ENCODE data around the gene GHRHR.

DNA sequence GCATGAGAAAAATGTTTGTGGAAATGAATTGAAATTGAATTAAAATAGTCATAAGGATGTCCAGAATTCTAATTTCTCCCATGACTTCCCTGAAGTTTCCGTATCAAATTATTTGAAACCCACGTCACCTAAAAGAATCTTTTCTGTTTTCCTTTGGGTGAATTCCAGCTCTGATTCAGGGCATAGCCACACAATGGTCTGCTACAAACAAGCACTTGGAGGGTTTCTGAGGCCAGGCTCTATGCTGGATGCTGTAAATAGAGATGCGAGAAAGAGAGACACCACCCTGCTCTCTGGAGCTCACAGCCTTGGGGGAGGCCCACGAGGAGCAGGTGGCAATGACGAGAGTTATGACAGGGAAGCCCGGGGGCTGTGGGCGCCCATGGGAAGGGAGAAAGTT lies 33.6 kb downstream of the GHRHR start:
- TF ChIP-seq, protein P1, sequence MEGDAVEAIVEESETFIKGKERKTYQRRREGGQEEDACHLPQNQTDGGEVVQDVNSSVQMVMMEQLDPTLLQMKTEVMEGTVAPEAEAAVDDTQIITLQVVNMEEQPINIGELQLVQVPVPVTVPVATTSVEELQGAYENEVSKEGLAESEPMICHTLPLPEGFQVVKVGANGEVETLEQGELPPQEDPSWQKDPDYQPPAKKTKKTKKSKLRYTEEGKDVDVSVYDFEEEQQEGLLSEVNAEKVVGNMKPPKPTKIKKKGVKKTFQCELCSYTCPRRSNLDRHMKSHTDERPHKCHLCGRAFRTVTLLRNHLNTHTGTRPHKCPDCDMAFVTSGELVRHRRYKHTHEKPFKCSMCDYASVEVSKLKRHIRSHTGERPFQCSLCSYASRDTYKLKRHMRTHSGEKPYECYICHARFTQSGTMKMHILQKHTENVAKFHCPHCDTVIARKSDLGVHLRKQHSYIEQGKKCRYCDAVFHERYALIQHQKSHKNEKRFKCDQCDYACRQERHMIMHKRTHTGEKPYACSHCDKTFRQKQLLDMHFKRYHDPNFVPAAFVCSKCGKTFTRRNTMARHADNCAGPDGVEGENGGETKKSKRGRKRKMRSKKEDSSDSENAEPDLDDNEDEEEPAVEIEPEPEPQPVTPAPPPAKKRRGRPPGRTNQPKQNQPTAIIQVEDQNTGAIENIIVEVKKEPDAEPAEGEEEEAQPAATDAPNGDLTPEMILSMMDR (IDR thresholded peaks at IDR 0.05), result no peak
- no peak for TF ChIP-seq EZH2 (IDR thresholded peaks at IDR 0.05; ENCODE audit: borderline replicate concordance, insufficient read depth, low read depth, low read length, poor library complexity, severe bottlenecking)

All from B cell (primary cell).